Jurkat, Clone E6-1 (cell line): ENCODE measurements around the gene PGD.
"Not testable (repeated sequence)": the region's sequence is repeated elsewhere in the genome, so short reads cannot be mapped to it uniquely, and the experiment has no call there.

Source experiments
- DNase-seq: peaks from one replicate; pipeline ENCODE4 v3.0.0-alpha.2; 2011; ENCODE audit warnings: low read depth, low spot score
- H3K4me3 ChIP-seq: 2 replicates; pipeline ENCODE4 v1.5.1; 2011; ENCODE audit warnings: mild to moderate bottlenecking, low read length, control low read depth, moderate library complexity

PGD gene

DNA sequence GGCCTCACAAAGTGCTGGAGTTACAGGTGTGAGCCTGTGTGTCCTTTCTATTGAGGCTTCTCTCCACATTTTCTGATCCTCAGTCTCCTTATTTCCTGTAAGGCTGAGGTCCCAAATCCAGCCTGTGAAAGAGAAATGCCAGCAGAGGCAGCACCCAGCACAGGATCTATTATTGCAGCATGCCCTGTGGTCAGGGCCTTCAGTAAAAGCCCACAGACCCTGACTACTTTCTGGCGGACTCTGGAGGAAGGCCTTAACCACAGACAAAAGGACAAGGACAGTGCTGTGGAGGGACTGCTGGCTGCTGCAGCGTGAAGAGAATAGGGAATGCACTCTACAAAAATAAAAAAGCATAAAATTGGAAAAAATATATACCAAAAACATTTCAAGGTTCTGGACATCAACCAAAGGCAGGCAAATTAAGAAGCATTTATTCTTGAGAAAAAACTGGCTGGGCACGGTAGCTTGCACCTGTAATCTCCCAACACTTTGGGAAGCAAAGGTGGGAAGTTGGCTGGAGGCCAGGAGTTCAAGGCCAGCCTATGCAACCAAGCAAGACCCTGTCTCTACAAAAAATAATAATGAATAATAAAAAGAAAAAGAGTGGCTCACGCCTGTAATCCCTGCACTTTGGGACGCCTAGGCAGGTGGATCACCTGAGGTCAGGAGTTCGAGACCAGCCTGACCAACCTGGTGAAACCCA lies 9.4 kb upstream of the PGD start:
- H3K4me3 ChIP-seq = no peak overlapping the region
- no peak for DNase-seq

DNA sequence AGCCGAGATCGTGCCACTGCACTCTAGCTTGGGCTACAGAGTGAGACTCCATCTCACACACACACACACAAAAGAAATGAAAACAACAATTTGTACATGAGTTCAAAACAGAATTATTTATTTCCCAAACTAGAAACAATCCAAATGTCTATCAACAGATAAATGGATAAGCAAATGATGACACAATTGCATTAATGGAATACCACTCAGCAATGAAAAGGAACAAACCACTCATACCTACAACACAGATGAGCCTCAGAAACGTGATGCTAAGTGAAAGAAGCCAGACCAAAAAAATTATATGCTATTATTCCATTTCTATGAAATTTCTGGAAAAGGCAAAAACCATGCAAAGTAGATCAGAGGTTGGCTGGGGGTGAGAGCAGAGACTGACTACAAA lies 2.0 kb upstream of the PGD start:
- DNase-seq = no peak
- H3K4me3 ChIP-seq = no peak overlapping the region

DNA sequence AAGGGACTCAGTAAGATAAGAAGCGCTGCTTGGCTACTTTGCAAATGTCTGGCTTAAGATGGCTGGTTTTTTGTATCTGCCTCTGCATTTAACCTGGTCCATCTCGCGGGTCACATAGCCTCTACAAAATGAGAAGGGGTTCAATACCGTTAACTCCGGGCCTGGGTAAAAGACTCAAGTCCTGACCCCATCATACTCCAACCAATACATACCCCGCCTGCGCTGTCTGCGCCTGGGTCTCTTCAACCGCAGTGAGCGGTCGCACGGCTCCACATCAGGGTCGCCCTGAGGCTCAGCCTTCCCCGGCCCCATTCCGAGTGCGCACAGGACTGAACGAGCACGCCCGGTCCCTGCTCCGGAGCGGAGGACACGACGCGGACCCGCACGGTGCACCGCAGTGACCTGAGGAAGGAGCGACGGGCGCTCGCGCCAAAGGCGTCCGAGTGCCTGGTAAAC lies 558 bp upstream of the PGD start:
- H3K4me3 ChIP-seq = peak overlapping the region; percentile 88
- peak; percentile 32 for DNase-seq

DNA sequence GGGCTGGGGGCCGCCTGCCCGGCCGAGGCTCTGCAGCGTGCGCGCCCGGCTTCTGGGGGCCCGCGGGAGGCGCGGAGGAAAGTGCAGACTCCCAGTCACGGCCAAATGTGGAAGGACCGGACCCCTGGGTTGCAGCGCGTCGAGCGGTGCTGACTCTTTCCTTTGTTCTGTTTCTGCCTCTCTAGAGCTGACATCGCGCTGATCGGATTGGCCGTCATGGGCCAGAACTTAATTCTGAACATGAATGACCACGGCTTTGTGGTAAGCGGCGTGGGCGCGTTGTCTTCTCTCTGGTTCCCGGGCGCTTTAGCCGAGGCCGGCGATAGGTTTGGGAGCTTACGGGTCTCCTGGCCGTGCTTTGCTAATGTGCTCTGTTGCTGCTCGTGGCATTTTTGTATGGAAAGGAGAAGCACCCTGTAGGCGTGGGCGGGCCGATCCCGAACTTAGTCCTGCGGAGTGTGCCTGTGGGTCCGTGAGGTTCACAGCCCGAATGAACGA lies 629 bp downstream of the PGD start:
- DNase-seq = no peak

DNA sequence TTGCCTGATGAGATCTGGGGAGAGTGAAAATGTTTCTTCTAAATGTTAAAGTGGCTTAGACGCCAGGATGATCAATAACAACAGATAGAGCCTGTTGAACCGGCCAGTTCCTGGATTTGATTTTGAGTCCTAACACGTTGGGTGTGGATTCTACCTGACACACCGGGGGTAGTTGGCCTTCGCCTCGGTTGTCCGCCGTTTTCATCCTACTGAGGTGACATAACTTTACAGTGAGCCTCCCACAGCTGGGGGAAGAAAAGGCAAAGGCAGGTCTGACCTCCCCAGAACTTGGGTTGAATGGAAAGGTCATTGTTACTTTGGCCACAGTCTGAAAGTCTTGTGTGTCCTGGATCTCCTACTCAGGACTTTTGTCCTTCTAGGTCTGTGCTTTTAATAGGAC lies 1.1 kb downstream of the PGD start:
- DNase-seq = no peak

More for the DNA sequence above, 629 bp downstream of the PGD start:
- peak overlapping the region; percentile 88 for H3K4me3 ChIP-seq

DNA sequence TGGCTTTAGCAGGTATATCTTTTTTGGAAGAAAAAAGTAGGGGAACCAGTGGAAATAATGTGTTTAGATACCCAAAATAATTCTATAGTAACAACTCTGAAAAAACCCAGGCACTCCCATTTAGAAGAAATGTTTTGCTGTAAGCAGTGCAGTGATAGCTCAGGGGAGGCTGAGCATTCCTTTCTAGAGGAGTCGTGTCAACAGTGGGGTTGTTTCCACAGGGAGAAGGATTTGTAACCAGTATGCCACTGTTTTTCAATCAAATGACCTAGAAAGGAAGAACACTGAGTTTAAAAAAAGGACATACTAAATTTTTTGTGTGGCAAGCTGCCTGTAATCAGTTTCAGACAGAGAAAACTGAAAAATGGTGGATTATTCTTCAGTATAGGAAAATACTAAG lies 2.4 kb downstream of the PGD start:
- no peak for DNase-seq
- no peak overlapping the region for H3K4me3 ChIP-seq

More for the DNA sequence above, 1.1 kb downstream of the PGD start:
- H3K4me3 ChIP-seq = peak overlapping the region; percentile 88

DNA sequence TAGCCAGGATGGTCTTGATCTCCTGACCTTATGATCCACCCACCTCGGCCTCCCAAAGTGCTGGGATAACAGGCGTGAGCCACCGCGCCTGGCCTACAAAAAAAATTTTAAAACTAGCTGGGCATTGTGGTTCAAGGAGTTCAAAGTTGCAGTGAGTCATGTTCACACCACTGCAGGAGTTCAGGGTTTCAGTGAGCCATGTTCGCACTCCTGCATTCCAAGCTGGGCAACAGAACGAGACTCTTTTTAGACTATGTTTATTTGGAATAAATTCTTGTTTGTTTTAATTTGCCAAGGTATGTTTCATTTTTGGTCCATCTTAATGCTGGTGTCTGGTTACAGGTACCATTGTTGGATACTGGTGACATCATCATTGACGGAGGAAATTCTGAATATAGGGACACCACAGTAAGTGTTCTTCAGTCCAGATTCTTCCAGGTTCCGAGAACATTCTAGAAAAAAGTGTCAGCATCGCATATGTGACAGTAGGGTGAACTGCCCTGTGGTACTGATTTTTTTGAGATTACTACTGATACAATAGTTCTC lies 3.9 kb downstream of the PGD start:
- H3K4me3 ChIP-seq = no peak overlapping the region
- no peak for DNase-seq

DNA sequence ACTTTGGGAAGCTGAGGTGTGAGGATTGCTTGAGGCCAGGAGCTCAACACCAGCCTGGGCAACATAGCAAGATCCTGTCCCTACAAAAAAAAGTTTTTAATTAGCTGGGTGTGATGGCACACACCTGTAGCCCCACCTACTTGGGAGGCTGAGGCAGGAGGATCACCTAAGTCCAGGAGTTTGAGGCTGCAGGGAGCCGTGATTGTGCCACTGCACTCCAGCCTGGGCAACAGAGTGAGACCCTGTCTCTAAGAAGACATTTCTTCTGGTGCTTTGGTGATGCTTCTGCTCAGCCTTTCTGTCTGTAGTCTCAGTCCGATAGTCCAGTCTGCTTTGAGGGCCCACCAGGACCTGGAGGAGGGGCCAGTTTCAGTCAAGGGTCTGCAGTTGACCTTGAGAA lies 8.3 kb downstream of the PGD start:
- DNase-seq = no peak
- no peak overlapping the region for H3K4me3 ChIP-seq

DNA sequence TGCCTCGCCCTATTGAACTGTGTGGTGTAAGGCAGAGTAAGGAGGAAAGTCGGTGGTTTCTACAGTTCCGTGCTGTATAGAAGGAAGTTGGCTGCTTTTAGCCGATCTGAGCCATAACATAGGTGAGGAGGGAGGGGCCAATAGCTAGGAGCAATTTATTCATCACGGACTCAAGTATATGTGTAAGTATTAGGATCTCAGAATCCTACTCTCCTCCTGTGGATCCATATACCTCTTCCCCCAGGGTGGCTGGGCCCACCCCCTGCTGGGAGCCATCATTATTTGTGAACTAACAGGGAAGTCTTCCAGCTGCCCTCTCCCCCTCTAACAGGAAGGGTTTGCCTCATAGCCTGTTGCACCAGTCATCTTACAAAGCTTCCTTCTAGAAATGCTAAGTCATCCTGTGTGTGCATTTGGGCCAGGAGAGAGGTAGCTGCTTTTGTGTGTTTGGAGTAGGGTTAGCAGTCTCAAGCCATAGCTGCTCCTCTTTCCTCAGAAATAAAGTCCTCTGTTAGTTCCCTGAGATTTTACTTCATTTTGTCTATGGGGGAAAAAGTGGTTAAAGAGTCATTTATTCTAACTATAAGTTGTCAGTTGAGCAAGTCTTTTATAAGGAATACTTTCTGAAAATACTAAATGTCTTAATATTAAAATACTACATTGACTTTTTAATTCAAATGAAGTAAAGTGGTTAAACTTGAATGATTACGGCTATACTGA lies 16.5 kb downstream of the PGD start:
- no peak overlapping the region for H3K4me3 ChIP-seq
- DNase-seq = no peak

DNA sequence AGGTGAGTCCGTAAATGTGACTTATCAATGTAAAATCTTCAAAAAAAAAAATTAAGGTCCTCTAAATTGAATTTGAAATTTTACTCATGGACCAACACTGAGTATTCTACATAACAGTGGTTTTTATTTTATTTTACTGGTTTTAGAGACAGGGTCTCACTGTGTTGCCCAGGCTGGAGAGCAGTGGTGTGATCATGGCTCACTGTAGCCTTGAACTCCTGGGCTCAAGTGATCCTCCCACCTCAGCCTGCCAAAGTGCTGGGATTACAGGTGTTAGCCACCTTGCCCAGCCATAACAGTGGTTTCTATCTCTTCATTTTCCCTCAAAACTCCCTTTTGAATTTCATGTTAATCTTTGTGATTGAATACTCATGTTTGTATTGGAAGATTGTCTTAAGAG lies 17.1 kb downstream of the PGD start:
- not testable (repeated sequence) for DNase-seq, H3K4me3 ChIP-seq

DNA sequence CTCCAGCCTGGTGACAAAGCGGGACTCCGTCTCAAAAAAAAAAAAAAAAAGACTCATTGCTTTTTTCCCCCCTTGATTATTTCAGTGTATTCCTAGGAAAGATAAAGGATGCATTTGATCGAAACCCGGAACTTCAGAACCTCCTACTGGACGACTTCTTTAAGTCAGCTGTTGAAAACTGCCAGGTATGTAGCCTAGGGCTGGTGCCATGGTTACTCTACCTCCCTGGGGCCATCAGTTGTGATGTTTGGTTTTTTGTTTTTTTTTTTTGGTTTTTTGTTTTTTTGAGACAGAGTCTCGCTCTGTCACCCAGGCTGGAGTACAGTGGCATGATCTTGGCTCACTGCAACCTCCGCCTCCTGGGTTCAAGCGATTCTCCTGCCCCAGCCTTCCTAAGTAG lies 19.9 kb downstream of the PGD start:
- DNase-seq, H3K4me3 ChIP-seq: not testable (repeated sequence)

DNA sequence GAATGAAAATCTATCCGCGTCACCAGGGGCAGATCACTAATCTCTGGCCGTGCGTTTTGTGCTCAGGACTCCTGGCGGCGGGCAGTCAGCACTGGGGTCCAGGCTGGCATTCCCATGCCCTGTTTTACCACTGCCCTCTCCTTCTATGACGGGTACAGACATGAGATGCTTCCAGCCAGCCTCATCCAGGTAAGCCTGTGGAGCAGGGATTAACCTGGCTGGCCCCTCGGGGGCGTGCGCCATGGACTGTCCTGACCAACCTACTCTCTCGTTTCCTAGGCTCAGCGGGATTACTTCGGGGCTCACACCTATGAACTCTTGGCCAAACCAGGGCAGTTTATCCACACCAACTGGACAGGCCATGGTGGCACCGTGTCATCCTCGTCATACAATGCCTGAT lies 20.5 kb downstream of the PGD start:
- DNase-seq = no peak
- H3K4me3 ChIP-seq = no peak overlapping the region

DNA sequence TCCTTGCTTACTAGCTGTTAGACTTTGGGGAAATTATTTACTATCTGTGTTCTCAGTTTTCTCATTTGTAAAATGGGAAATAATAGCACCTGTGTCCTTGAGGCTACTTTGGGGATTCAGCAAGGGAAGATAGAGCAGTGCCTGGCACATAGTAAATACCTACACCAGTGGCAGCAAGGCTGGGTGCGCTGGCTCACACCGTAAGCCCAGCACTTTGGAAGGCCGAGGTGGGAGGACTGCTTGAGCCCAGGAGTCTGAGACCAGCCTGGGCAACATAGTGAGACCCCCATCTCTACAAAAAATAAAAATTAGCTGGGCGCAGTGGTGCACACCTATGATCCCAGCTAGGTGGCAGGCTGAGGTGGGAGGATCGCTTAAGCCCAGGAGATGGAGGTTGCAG lies 22.8 kb downstream of the PGD start:
- H3K4me3 ChIP-seq = no peak overlapping the region
- DNase-seq = no peak

DNA sequence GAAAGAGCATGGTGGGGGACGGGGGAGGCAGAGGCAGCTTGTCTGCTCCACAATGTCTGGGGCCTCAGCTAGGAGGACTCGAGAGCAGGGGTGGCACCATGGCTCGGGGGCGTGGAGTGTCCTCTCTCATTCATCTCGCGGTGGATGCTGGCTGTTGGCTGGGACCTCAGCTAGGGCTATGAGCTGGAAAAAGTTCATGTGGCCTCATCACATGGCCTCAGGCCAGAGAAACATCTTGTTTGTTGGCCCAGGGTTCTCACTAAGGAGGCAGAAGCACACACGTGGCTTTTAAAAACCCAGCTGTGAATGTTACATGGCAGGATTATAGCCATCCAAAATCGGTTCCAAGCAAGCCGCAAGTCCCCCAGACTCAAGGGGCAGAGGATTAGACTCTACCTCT lies 25.2 kb downstream of the PGD start:
- no peak overlapping the region for H3K4me3 ChIP-seq
- no peak for DNase-seq

DNA sequence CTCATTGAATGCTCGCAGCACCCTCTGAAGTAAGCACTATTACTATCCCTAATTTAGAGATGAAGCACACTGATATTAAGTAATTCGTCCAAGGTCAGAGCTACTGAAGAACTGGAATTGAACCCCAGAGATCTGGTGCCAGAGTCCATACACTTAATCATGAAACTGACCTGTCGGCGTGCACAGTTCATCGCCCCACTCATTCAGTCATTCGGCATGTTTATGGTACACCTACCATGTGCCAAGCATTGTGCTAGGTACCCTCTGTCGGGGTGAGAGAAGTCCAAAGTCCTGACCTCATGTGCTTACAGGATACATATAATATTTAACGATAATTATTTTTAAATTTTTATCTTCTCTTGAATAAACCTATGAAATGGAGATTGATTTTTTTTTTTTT lies 25.8 kb downstream of the PGD start:
- no peak for DNase-seq

DNA sequence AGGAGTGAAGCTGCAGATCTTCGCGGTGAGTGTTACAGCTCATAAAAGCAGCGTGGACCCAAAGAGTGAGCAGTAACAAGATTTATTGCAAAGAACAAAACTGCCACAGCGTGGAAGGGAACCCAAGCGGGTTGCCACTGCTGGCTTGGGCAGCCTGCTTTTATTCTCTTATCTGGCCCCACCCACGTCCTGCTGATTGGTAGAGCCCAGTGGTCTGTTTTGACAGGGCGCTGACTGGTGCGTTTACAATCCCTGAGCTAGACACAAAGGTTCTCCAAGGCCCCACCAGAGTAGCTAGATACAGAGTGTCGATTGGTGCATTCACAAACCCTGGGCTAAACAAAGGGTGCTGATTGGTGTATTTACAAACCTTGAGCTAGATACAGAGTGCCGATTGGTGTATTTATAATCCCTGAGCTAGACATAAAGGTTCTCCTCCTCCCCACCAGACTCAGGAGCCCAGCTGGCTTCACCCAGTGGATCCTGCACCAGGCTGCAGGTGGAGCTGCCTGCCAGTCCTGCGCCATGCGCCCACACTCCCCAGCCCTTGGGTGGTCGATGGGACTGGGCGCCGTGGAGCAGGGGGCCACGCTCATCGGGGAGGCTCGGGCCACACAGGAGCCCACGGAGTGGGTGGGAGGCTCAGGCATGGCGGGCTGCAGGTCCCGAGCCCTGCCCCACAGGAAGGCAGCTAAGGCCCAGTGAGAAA lies 27.1 kb downstream of the PGD start:
- H3K4me3 ChIP-seq, DNase-seq: not testable (repeated sequence)

More for the DNA sequence above, 25.8 kb downstream of the PGD start:
- no peak overlapping the region for H3K4me3 ChIP-seq

DNA sequence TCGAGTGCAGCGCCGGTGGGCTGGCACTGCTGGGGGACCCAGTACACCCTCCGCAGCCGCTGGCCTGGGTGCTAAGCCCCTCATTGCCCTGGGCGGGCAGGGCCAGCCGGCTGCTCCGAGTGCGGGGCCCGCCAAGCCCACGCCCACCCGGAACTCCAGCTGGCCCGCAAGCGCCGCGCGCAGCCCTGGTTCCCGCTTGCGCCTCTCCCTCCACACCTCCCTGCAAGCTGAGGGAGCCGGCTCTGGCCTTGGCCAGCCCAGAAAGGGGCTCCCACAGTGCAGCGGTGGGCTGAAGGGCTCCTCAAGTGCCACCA lies 27.6 kb downstream of the PGD start:
- DNase-seq, H3K4me3 ChIP-seq: not testable (repeated sequence)

DNA sequence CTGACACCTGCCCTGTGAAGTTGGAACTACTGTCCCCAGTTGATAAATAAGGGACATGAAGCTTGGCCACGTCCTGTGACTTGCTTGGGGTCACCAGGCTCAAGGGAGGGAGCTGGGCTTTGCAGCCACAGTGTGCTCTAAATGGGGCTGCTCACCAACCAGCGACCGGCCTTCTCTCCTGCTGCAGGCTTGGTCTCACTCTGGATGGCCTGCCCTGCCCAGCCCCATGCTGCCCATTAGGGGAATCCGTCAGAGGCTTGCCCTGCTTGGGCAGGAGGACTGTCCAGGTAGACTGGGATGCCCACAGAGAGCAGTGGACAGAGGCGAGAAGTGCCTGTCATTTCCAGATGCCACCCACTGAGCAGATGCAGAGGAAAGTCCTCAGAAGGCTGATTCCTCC lies 30.1 kb downstream of the PGD start:
- H3K4me3 ChIP-seq = no peak overlapping the region
- no peak for DNase-seq

DNA sequence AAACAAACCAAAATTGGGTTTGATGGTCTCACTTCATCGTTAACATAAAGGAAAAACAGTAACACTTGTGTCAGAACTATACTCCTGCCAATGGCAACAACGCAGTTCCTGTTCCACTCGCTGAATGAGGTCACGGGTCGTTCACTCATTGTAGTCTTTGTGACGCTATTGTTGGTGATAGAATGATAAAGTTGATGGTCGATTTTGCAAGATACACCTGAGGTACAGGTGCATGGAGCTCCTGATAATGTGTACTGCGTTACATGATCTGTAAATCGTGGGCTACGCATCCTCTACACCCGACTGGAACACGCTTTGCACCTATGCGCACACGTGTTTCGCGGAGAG lies 31.0 kb downstream of the PGD start:
- peak overlapping the region; percentile 94 for H3K4me3 ChIP-seq
- DNase-seq = no peak
